NCI-H1092 (cell line): Measurements from ENCODE around the gene METTL1.

Source experiments
- DNase-seq: peaks from one replicate; lab custom pipeline; 2025; lab: John Stamatoyannopoulos, UW

The METTL1 gene

DNA sequence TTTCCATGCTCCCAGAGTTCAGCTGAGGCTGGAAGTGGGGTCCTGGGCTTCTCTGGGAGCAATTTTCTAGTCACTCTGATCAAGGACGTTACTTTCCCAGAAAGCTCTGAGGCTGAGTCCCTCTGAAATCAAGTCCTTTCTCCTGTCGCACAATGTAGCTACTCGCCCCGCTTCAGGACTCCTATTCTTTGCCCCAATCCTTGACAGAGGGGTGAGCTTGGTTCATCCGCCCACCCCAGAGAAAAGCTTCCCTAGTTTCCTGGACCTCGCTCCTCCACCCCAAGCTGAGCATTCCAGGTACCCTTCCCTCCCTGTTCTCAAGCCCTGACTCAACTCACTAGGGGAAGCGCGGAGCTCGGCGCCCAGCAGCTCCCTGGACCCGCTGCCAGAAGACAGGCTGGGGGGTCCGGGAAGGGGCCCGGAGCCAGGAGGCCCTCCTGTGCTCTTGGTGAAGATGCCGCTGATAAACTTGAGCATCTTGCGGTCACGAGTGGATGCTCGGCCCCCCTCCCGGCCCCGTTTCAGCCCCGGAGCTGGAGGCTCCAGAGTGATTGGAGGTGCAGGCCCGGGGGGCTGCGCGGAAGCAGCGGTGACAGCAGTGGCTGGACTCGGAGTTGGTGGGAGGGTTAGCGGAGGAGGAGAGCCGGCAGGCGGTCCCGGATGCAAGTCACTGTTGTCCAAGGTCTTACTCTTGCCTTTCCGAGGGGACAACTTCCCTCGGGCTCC, 35.0 kb downstream of the METTL1 start:
- no peak for DNase-seq

DNA sequence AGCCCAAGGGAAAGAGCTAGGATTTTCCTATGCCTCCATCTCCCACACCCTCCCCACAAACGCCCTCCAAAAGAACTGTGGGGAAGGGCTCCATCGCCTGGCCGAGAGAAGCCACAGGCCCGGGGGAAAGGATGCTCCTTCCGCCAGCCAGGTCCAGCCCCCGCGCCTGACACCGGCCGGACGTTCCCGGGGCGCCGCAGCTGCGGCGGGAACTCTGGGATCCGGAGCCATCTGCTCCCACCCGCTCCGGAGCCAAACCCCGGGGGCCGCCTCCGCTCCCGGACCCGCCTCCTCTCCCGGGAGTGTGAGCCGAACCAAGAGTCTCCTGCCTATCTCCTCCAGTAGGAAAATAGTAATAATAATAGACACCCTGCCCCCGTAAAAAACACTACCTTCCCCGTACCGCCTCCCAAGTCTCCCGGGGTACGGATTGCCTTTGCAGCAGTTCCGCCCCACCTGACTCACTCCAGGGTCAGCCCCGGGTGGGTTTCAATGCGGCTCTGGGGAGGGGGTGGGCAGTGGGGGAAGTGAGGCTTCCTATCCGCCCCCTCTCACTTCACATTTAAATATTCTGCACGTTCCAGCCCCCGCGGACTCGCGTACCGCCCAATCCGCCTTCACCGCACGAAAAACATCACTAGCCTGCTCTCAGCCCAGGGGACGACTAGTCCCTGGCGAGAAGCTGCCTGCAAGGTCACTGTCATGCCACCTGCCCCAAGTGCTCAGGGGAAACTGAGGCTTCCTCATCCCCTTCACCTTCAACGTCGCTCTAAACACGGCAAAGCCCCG, 35.8 kb downstream of the METTL1 start:
- DNase-seq, result no peak

DNA sequence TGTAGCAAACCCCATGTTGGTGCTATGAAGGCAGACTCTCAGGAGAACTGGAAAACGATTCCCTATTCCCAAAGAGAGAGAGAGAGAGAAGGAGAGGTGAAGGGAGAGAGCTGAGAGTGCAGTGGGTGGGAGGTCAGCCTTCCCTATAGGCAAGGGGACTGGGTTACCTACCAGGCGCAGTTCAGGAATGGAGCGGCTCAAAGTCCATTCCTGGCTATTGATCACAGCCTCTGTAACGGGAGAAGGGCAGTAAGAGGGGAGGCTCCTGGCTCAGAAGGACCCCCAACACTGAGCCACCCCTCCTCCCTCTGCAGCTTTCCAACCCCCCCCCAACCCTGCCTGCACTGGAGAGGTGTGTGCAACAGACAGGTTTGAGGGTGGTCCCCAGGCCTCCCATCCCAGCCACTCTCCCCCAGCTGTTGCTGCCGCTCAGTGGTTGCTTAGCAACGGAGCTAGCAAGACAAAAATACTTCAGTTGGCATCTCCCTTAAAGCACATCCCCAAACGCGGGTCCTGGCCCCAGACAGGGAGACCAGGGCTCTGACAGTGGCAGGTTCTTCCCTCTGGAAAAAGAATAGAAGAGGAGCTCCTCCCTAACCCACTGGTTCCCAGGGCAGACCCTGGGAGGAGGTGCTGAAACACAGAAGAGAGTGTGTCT, 36.6 kb downstream of the METTL1 start:
- no peak for DNase-seq

DNA sequence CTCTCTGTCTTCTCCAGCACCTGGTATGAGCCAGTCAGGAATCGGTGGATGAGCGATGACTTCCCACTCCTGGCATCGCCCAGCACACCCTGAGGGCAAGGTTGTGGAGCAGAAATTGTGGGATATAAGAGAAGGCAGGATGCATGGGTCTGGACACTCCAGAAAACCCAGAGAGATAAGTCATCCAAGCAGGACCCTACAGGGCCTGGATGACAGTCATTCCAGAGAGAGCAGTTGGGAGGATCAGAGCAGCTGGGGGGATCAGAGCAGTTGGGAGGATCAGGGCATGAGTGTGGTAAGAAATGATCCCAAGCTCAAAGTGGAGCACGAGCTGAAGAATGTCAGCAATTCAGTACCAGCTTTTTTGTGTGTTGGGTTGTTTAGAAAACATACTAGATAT, 37.3 kb downstream of the METTL1 start:
- no peak for DNase-seq

DNA sequence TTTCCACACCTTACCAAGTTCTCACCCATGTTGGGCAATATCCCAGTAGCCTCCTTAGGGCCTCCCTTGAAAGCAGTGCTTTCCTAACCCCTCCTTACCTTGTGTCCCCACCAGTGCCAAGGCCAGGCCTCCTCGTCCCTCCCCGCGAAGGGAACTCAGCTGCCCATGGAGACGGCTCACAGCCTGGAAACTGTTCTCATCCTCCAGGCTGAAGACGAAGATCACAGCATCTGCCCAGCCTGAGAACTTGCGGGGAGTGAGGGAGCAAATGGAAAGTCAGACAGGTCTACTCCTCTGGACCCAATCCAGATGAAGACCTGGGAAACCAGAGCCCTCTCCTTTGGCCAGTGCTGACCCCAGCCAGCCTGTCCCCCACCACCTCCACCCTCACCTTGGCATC, 38.0 kb downstream of the METTL1 start:
- no peak for DNase-seq

DNA sequence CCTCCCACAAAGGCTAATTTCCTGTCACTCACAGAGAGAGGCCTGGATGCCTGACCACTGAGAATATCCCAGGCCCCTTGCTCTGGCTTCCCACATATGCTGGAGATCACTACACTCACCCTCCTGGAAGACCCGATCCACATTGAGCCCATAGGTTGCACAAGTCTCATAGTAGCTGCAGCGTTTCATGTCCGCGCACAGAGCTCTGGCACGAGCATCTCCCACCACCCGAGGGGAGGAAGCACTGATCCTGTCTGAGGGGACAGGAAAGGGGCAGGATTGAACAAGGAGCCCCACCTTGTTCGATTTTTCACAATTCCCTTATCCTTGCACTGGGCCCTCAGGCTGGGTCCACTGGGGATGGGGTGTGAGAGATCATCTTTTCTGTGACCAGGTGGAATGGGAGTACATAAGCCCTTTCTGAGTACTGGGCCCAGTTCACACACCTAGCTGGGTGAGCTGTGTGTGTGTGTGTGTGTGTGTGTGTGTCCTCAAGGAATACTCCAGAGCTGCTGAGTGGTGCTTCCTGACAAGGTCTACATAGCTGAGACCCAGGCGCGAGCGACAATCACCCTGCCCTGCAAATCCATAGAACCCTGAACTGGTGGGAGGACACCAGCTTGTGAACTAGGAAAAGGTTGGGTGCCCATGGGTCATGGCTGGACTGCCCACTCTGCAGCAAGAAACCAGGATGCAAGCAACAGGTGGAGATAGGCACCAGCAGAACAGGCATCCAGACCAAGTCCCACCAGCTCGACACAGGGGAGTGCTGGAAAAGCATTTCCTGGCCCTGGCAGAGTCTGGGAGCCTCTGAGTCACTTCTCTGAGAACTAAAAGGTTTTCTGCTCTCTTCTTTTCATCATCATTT, 38.9 kb downstream of the METTL1 start:
- no peak for DNase-seq

DNA sequence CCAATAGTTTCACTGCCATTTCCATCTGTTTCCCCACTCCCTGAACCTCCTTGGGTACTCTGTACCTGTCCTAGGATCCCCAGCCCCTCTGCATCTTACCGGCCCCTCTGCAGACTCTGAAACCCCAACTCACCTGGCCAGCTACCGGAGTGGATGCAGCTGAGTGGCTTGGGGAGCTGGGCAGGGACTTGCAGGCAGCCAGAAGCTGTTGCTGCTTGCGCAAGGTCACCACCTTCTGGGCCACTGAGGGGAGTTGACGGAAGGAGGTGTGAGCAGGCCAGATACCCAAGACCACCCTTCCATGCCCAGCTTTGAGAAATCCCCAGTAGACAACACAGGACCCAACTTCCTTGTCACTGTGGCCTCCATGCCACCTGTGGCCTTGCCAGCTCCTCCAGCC, 39.6 kb downstream of the METTL1 start:
- DNase-seq, result no peak

DNA sequence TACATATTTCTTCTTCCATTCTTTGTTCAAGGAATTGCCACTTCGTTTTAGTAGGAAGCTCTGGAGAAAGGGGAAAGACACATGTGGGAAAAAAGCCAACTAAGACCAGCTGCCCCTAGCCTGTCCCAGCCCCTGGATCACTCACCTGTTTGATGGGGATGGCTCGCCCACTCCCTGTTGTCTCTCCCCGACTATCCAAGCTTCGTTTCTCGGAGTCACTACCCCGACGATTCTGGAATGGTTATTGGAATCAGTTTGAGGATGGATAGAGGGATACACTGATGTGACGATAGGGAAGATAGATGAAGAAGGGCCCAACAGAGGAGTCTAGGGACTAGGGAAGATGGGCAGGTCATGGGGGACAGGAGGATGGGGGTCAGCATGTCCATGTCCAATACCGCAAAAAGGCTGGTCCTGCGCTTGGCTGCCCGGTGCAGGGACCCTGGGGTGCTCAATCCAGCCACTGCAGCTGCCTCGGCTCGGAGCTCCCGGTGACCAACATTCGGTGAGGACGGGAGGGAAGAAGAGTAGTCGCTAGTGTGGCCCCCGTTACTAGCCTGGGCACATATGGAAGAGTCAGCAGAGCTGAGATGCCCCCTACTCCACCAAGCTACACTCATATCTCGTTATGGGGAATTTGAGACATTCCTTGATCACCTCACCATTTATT, 40.4 kb downstream of the METTL1 start:
- no peak for DNase-seq

DNA sequence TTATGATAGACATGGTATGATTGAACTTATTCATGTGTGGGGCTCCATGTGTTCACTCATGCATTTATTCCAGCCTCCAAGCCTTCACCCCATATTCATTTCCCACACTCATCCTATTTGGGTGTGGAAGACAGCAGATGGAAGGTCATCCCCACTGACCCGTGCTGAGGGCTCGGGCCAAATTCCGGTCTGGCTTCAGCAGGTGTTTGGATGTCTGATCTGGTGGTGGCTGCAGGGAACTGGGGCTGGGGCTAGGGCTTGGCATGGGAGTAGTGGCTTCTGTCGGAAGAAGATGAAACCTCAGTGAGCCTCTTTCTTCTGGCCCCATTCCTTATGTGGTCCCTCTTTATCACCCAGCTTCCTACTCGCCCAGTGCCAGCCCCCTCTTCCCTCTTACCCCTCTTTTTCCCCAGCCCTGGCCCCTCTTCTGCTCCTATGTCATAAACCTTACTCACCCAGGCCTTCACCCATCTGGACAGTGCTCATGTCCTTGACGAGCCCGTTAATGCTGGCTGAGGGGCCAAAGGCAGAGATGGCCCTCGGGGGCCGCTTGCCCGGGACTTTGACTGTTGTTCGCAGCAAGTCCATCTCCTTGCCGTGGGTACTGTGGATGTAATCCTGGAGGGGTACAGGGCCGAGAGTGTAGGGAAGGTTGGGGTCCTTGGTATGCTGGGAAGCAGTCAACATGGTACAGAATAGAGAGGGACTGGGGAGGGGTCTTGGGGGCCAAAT, 41.4 kb downstream of the METTL1 start:
- no peak for DNase-seq

DNA sequence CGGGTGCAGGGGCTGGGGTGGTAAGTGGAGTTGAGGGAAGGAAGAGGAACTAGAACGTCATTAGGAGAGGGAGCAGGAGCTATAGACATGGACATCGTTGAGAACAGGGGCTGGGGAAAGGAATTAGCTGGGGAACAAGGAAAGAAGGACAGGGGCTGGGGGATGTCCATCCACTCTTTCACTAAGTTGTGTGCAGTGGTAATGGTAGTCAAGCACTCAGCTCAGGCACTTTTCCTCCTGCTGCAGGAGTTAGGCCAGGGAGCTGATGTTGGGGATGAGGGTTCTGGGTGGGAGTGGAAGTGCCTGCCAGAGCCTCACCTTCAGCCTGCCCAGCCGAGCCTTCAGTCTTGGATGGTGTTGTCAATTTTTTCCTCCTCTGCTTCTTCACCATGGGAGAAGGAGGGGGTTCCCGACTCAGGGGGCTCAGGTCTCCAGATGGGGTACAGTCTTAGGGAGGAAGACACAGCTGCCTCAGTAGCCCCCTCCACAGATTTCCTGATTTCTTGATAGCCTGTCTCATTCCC, 42.5 kb downstream of the METTL1 start:
- no peak for DNase-seq

DNA sequence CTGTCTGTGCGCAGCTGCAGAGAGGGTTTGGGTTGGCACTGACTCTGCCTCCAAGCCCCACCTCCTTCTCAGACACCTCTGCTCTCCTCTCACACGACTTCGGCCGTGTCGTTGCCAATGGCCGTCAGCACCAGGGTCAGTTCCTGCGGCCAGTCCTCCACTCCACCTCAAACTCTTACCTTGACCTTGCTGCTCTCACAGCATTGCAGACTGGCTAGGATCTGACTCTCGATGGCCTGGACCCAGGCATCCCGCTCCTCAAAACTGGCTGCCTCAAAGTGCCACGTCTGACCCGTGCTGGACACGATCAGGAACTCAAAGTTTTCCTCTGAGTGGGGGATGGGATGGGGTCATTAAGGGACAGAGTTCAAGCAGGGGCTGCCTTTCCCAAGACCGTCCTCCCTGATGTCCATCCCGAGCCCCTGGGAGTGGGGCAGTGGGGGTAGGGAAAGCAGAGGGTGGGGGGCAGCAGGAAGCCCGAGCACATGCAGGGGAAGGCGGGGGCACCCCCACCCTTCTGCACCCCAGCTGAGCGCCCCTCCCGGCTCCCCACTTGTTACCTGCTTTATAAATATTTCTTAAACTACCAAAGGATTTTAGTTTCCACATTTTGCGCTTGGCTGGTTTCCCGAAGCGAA, 44.0 kb downstream of the METTL1 start:
- DNase-seq, result no peak

DNA sequence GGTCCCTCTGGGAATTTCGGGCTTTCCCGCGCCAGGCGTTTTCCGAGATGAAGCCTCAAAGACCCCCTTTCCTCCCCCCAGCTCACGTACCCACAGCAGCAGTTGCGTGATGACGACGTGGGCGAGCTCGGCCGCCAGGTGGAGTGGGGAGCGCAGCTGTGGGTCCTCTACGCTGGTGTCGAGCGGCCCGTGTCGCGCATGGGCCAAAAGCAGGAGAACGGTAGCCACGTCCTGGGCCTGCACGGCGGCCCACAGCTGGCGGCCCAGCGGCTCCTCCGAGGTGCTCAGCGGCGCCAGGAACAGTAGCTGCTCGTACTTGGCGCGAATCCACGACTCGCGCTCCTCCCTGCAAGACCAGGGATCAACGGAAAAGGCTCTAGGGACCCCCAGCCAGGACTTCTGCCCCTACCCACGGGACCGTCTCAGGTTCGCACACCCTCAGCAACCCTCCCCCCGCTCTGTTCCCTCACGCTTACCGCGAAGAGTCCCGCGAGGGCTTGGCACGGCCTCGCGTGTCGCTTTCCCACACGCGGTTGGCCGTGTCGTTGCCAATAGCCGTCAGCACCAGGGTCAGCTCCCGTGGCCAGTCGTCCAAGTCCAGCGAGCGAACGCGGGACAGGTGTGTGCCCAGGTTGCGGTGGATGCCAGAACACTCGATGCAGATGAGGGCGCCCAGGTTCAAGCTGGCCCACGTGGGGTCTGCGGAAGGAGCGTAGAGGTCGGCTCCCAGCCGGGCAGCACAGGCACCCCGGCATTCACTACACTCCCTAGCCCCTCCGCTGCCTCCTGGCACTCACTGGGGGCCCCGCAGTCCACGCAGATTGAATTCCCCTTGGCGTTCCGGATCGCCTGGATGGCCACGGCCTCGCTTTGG, 44.8 kb downstream of the METTL1 start:
- DNase-seq, result no peak

DNA sequence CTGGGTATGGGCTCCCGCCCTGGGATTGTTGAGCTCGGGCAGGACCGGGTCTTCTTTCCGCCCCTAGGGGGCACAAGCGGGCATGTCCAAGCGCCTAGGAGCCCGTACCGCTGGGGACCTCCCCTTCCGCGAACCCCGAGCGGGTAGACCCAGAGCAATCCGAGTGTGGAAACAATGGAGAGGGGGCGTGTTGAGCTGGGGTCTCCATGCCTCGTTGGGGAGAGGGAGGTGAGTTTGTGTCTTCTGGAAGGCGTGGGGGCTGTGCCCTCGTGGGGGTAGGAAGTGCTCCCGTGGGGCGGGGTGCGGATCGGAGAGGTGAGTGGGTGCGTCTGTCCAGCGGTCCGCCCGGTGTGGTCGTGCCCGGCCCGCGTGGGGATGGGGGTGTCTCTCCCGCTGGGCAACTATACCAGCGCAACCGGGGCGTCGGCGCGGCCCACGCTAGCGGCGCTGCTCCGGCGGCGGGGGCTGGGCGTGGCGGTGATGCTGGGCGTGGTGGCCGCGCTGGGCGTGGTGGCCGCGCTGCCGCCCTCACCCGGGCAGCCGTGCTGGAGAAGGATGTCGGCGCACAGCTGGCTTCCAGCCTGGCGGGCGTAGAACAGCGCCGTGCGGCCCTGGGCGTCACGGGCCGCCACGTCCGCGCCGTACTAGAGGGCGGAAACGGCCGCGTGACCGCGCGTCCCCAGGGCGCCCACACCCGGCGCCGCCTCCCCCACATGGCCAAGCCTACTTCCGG, 45.6 kb downstream of the METTL1 start:
- peak; percentile 66 for DNase-seq

DNA sequence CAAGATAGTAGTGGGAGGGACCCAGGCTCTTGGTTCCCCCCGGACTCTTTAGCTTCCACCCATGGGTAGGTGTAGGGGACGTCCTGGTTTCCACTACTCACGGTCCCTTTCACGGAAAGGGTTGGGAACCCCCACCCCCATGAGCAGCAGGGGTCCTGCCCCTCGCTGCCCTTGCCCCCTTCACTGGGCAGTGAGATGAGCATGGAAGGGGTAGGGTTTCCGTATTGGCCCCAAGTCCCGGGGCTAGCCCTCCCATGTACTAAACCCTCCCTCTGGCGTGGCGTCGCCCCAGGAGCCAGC, 46.1 kb downstream of the METTL1 start:
- DNase-seq, result no peak

DNA sequence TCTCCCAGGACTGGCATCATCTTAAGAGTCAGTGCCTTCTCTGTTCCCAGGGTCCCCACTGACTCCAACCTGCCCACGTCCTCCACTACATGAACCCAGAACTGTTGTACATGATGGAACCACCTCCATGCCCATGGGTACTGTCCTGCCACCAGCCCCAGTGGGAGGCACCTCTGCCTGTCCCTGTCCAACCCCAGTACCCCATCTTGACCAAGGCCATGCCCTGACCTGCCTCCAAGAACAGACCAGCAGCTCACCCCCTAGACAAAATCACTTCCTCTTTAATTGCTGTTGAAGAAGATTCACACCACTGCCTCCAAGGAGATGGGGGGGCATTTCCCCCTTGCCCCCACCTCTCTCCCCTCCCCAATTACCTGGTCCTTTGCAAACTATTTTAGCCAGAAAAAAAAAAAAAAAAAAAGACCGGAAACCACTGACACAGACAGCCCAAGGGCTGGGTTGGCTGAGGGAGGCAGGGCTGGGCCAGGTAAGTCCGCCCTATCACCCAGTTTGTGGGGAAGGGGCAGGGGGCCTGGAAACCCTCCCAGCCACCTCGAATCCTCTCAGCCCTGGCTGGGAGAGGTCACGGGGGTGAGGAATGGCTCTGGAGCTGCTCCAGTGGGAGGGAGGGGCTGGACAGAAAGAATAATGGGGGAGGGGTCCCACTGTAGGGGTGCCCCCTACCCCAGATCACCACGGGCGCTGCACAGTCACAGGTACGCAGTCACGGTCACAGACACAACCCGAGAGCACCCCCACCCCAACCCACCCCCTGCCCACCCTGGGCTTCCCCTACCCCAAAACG, 46.8 kb downstream of the METTL1 start:
- no peak for DNase-seq

DNA sequence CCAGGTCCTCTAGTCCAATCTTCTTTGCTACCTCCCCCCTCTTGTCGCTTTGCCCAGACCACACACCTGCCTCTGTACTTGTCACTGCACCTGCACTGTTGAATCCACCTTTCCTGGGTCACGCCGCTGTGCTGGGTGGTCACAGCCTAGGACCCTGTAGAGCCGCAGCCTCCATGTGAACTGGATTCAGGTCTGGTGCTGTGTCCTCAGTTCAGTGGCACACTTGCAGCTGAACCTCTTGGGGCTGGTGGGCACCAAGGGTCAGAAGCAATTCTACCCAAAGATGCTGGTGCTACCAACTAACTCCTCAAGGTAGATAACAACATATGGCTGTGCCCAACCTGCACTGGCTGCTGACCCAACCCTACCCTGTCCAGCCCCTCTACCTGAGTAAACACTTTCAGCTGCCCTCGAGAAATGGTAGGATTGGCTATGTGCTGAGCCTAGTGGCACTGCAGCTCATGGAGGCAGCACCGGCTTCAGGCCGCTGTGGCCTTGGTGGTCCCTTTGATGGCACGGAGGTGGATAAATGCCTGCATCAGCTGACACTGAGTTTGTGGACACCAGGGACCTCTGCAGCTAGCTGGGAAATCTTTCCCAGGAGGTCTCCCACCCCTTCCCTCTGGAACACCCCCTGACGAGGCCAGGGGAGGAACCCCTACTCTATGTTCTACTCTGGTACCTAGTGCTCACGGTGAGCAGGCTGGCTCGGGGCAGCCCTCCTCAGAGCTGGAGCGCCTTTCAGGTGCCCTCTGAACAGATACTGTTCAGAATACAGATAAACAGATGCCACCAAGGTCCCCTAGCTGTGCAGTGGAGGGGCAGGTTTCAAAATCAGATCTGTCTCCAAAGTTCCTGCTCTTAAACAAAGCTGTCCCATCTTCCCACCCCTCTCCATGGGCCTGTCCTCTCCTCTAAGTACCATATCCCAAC, 47.6 kb downstream of the METTL1 start:
- DNase-seq, result no peak

DNA sequence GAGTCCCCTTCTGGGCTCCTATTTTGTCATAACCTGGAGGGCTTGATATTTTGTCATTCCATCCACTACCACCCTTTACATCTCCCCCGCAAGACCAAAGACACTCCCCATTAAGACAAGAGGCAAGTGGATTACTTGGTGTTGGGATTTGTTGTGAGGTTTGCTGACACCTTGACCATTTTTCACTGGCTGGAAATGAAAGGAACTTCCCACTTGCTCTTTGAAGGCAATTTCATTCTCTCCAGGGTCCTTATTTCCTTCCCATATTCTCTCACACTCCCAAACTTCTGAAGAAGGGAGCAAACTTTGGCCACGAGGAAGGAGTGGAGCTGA, 48.3 kb downstream of the METTL1 start:
- DNase-seq, result no peak
